H9 (cell line): Measurements from ENCODE around the gene OXSR1. TPM values are rescaled to one million over a fixed set of nuclear protein-coding genes. Genes with fewer than 3 reads are reported as not detected.

Experiments
- DNase-seq: peaks from one replicate; pipeline ENCODE4 v3.0.0-alpha.2; 2017
- H2AFZ ChIP-seq: one replicate; pipeline ENCODE4 v1.6.1; 2013; ENCODE audit warnings: mild to moderate bottlenecking, low read length, control low read depth, moderate library complexity
- H2AK5ac ChIP-seq: 2 replicates; pipeline ENCODE4 v1.6.1; 2013; ENCODE audit warnings: low read length, control low read depth, mixed read lengths; ENCODE audit not compliant: insufficient read length
- H2BK120ac ChIP-seq: one replicate; pipeline ENCODE4 v1.6.1; 2013; ENCODE audit warnings: low read depth, mild to moderate bottlenecking, low read length, control low read depth, inconsistent platforms; ENCODE audit not compliant: poor library complexity, severe bottlenecking
- H2BK12ac ChIP-seq: 2 replicates; pipeline ENCODE4 v1.6.1; 2013; ENCODE audit warnings: low read length, control low read depth, mixed read lengths, low read depth; ENCODE audit not compliant: insufficient read length
- H2BK15ac ChIP-seq: 2 replicates; pipeline ENCODE4 v1.6.1; 2013; ENCODE audit warnings: low read depth, low read length, control low read depth
- H2BK20ac ChIP-seq: one replicate; pipeline ENCODE4 v1.6.1; 2013; ENCODE audit warnings: low read depth, mild to moderate bottlenecking, low read length, control low read depth, inconsistent platforms; ENCODE audit not compliant: poor library complexity, severe bottlenecking
- H2BK5ac ChIP-seq: 2 replicates; pipeline ENCODE4 v1.6.1; 2013; ENCODE audit warnings: low read length, control low read depth, mixed read lengths; ENCODE audit not compliant: insufficient read length
- H3K14ac ChIP-seq: 2 replicates; pipeline ENCODE4 v1.6.1; 2013; ENCODE audit warnings: low read length, control low read depth; ENCODE audit not compliant: insufficient read depth
- H3K18ac ChIP-seq: 2 replicates; pipeline ENCODE4 v1.6.1; 2013; ENCODE audit warnings: low read depth, mild to moderate bottlenecking, mixed read lengths, low read length, control low read depth; ENCODE audit not compliant: insufficient read length
- H3K23ac ChIP-seq: 2 replicates; pipeline ENCODE4 v1.6.1; 2013; ENCODE audit warnings: low read length, control low read depth, mixed read lengths, low read depth; ENCODE audit not compliant: insufficient read length
- H3K23me2 ChIP-seq: 2 replicates; pipeline ENCODE4 v1.6.1; 2013; ENCODE audit warnings: low read depth, mild to moderate bottlenecking, mixed read lengths, low read length, control low read depth; ENCODE audit not compliant: insufficient read length, poor library complexity, severe bottlenecking
- H3K27ac ChIP-seq: 2 replicates; pipeline ENCODE4 v1.5.1; 2013; ENCODE audit warnings: low read length, control low read depth, mixed read lengths, low read depth; ENCODE audit not compliant: insufficient read length
- H3K27me3 ChIP-seq: 2 replicates; pipeline ENCODE4 v1.6.1; 2013; ENCODE audit warnings: low read length, control low read depth, inconsistent platforms; ENCODE audit not compliant: insufficient read depth
- H3K4ac ChIP-seq: 2 replicates; pipeline ENCODE4 v1.6.1; 2013; ENCODE audit warnings: low read depth, mild to moderate bottlenecking, control low read depth, inconsistent platforms, low read length, moderate library complexity
- H3K4me1 ChIP-seq: 2 replicates; pipeline ENCODE4 v1.6.1; 2013; ENCODE audit warnings: low read length, control low read depth, inconsistent platforms; ENCODE audit not compliant: insufficient read depth
- H3K4me2 ChIP-seq: 2 replicates; pipeline ENCODE4 v1.6.1; 2013; ENCODE audit warnings: low read length, control low read depth, mixed read lengths; ENCODE audit not compliant: insufficient read length, insufficient read depth
- H3K56ac ChIP-seq: 2 replicates; pipeline ENCODE4 v1.6.1; 2013; ENCODE audit warnings: low read depth, mild to moderate bottlenecking, mixed read lengths, low read length, control low read depth; ENCODE audit not compliant: insufficient read length
- H3K79me1 ChIP-seq: 2 replicates; pipeline ENCODE4 v1.6.1; 2013; ENCODE audit warnings: low read depth, mild to moderate bottlenecking, moderate library complexity, low read length, control low read depth, inconsistent platforms; ENCODE audit not compliant: insufficient read depth, poor library complexity, severe bottlenecking
- H3K79me2 ChIP-seq: 2 replicates; pipeline ENCODE4 v1.6.1; 2013; ENCODE audit warnings: low read length, control low read depth, inconsistent platforms; ENCODE audit not compliant: insufficient read depth
- H3K9ac ChIP-seq: 2 replicates; pipeline ENCODE4 v1.6.1; 2013; ENCODE audit warnings: low read length, control low read depth, mixed read lengths; ENCODE audit not compliant: insufficient read length; ENCODE audit errors: extremely low read depth
- H3K9me3 ChIP-seq: one replicate; pipeline ENCODE4 v1.6.1; 2013; ENCODE audit warnings: low read depth, low read length, inconsistent platforms; ENCODE audit not compliant: control insufficient read depth
- H3T11ph ChIP-seq: one replicate; pipeline ENCODE4 v1.6.1; 2013; ENCODE audit warnings: mild to moderate bottlenecking, low read length, control low read depth, inconsistent platforms
- H4K20me1 ChIP-seq: one replicate; pipeline ENCODE4 v1.6.1; 2013; ENCODE audit not compliant: control insufficient read depth, insufficient read length, insufficient read depth
- H4K5ac ChIP-seq: 2 replicates; pipeline ENCODE4 v1.6.1; 2013; ENCODE audit warnings: low read depth, mild to moderate bottlenecking, mixed read lengths, low read length, control low read depth; ENCODE audit not compliant: insufficient read length
- H4K8ac ChIP-seq: replicated peaks from 2 replicates; pipeline ENCODE4 v1.6.1; 2013; ENCODE audit warnings: low read length, control low read depth, mixed read lengths, low read depth; ENCODE audit not compliant: insufficient read length
- H4K91ac ChIP-seq: 2 replicates; pipeline ENCODE4 v1.6.1; 2013; ENCODE audit warnings: low read depth, mild to moderate bottlenecking, moderate library complexity, mixed read lengths, low read length, control low read depth; ENCODE audit not compliant: insufficient read length
- H3K27ac Mint-ChIP-seq, 3 experiments: 2 replicates in 2 of 3; 3 replicates in 1 of 3; pipeline ENCODE4 v1.8.0; 2020 to 2021; ENCODE audit warnings: mixed read lengths in 3 of 3, mild to moderate bottlenecking in 1 of 3, moderate library complexity in 1 of 3
- H3K27me3 Mint-ChIP-seq: 2 replicates; pipeline ENCODE4 v1.8.0; 2021; ENCODE audit warnings: low read depth, mild to moderate bottlenecking, moderate library complexity, mixed read lengths
- H3K36me3 Mint-ChIP-seq, 3 experiments: 2 replicates in 2 of 3; 3 replicates in 1 of 3; pipeline ENCODE4 v1.8.0; 2020 to 2021; ENCODE audit warnings: low read depth in 3 of 3, mixed read lengths in 3 of 3; ENCODE audit not compliant: insufficient read depth in 1 of 3
- H3K4me1 Mint-ChIP-seq, 2 experiments: 2 replicates each; pipeline ENCODE4 v1.8.0; 2020; ENCODE audit warnings: mixed read lengths in 2 of 2
- H3K4me3 Mint-ChIP-seq, 2 experiments: 2 replicates in 1 of 2; 3 replicates in 1 of 2; pipeline ENCODE4 v1.8.0; 2020 to 2021; ENCODE audit warnings: mild to moderate bottlenecking in 2 of 2, mixed read lengths in 2 of 2, moderate library complexity in 1 of 2
- H3K9me3 Mint-ChIP-seq, 2 experiments: 2 replicates in 1 of 2; 3 replicates in 1 of 2; pipeline ENCODE4 v1.8.0; 2020; ENCODE audit warnings: mild to moderate bottlenecking in 2 of 2, mixed read lengths in 2 of 2, moderate library complexity in 1 of 2
- CTCF ChIP-seq: fragments of 200-600 bp; sonication (generic); conservative IDR thresholded peaks from 3 replicates; pipeline ENCODE4 v1.8.0; 2021; ENCODE audit warnings: antibody characterized with exemption, mild to moderate bottlenecking
- WGBS: extraction: QIAGEN DNeasy Blood & Tissue Kit; methylation state at CpG from one replicate; pipeline ENCODE4 v1.1.7; 2013; ENCODE audit warnings: missing lambda C conversion rate, low lambda C conversion rate, mixed read lengths; ENCODE audit not compliant: insufficient read length; ENCODE audit errors: extremely low coverage; 5-methylcytosine and 5-hydroxymethylcytosine counted together
- total RNA-seq: library from RNA; stranded (reverse); gene quantifications from 2 replicates; pipeline ENCODE4 v1.2.1, GENCODE V29; 2021

The OXSR1 gene
- total RNA-seq, 1 experiment from 2014 or later, result 54.1 TPM

- Histone ChIP-seq H3K56ac (no peak overlapping the region), H3K9ac (no peak overlapping the region), H2BK20ac (no peak overlapping the region), H4K91ac (no peak overlapping the region), H3K23me2 (no peaks in the 10 kb centered on the region), H3K18ac (no peak overlapping the region), H3K9me3 (no peaks in the 10 kb centered on the region), H3K79me2 (no peaks in the 10 kb centered on the region), H2AK5ac (no peak overlapping the region), H2BK120ac (no peak overlapping the region), H2AFZ (no peak overlapping the region), H3K4me1 (no peaks in the 10 kb centered on the region), H4K5ac (no peak overlapping the region), H3K14ac (no peak overlapping the region), H2BK5ac (no peak overlapping the region), H4K20me1 (no peaks in the 10 kb centered on the region), H3K27me3 (no peaks in the 10 kb centered on the region), H3K23ac (no peak overlapping the region), H2BK12ac (no peak overlapping the region), H3K4me2 (no peak overlapping the region), H4K8ac (no peak overlapping the region), H2BK15ac (no peak overlapping the region), H3K79me1 (no peaks in the 10 kb centered on the region), H3K4ac (no peak overlapping the region), H3T11ph (no peak overlapping the region), H3K27ac (no peak overlapping the region)
- TF ChIP-seq CTCF, result no peak
- H3K27me3 Mint-ChIP-seq, result peaks cover 15% of the 10 kb centered on the region
- peaks cover 0 to 3% of the 10 kb centered on the region in 2 experiments; a peak in 1 of 4 replicates for H3K4me1 Mint-ChIP-seq
- no CpG with 5 or more reads among the region's 13 CpGs for WGBS
- no peak for DNase-seq
- H3K27ac Mint-ChIP-seq, result no peak overlapping the region
- no peaks in the 10 kb centered on the region; a peak in 1 of 5 replicates for H3K9me3 Mint-ChIP-seq
- H3K36me3 Mint-ChIP-seq, result peaks cover 19 to 52% (median 30%) of the 10 kb centered on the region in 3 experiments; a peak in 6 of 7 replicates
- H3K4me3 Mint-ChIP-seq, result no peak overlapping the region; a peak in 1 of 5 replicates
Measured at GRCh38 chr3:38118421-38119247, 46.7 kb upstream of the OXSR1 start.
